HG03196 (cell line): ENCODE results near the gene DDX27.
"Not testable (repeated sequence)": the region's sequence is repeated elsewhere in the genome, so short reads cannot be mapped to it uniquely, and the experiment has no call there.

Source experiments
- ATAC-seq: cut with Tn5 transposase; IDR thresholded peaks from one replicate; pipeline ENCODE4 v1.9.1; 2021; ENCODE audit not compliant: unreplicated experiment

The DDX27 gene

DNA sequence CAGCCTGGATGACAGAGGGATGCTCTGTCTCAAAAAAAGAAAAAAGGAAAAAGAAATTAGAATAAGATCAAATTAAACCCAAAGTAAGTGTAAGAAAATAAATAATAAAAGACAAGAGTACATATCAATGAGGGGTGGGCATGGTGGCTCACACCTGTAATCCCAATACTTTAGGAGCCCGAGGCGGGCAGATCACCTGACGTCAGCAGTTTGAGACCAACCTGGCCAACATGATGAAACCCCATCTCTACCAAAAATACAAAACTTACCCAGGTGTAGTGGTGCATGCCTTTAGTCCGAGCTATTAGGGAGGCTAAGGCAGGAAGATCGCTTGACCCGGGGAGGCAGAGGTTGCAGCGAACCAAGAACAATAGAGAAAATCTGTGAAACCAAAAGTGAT is 16.2 kb upstream of the DDX27 start:
- ATAC-seq = no peak

GRCh38 chr20:49203746-49204145 is 15.5 kb upstream of the DDX27 start:
- ATAC-seq = no peak

DNA sequence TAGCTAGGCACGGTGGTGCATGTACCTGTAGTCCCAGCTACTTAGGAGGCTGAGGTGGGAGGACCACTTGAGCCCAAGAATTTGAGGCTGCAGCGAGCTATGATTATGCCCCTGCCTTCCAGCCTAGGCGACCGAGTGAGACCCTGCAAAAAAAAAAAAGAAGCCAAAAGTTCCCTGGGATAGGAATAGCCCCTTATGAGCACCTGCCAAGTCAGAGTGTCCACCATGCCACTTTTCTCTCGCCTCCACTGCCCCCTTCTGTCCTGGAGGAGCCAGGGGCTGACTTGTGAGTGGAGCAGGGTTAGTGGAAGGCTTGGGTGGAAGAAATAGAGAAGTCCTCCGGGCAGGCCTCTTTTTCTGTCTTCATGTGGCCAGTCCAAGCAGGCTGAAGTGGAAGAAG is 12.1 kb upstream of the DDX27 start:
- no peak for ATAC-seq

GRCh38 chr20:49210101-49210756 is 9.0 kb upstream of the DDX27 start:
- ATAC-seq = no peak

DNA sequence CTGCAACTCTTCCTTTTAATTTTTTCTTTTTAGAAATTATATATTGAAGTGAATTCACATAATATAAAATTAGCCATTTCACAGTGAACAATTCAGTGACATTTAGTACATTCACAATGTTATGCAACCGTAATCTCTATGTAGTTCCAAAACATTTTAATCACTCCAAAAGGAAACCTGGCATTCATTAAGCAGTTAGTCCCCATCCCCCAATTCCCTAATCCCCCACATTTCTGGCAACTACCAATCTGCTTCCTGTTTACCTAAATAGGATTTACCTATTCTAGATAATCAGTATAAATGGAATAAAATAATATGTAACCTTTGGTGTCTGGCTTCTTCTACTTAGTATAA is 8.5 kb upstream of the DDX27 start:
- ATAC-seq = no peak

DNA sequence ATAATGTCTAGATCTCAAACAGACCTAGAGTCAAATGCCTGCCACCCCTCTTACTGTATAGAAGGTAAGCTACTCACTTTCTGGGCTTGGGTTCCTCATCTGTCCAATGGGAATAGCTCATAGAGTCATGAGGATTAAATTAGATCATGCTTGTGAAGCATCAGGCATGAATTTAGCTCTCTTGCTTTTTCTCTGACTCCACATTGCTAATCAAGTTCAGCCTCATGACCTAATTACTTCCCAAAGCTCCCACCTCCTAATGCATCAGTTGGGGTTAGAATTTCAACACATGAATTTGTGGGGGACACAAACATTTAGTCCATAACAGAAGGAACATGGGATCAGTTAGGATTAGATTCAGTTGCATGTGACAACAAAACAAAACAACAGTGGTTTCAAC is 4.6 kb upstream of the DDX27 start:
- ATAC-seq = no peak

DNA sequence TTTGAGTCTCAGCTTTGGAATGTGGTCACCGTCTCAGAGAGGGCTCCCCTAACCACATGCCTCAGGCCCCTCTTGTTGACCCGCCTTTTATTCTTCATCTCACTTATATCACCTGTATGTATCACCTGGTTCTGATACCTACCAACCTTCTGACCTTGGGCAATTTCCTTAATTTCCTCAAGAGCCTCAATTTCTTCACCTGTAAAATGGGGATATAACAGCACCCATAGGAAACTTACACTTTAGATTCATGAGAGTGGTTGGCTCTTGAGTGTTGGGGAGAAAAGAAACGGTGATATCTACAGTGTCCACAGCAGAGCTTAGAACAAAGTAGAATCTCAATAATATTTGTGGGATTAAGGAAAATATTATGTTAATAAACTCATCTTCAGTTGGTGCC is 4.0 kb upstream of the DDX27 start:
- ATAC-seq = no peak

GRCh38 chr20:49216991-49217578 is 2.1 kb upstream of the DDX27 start:
- no peak for ATAC-seq

DNA sequence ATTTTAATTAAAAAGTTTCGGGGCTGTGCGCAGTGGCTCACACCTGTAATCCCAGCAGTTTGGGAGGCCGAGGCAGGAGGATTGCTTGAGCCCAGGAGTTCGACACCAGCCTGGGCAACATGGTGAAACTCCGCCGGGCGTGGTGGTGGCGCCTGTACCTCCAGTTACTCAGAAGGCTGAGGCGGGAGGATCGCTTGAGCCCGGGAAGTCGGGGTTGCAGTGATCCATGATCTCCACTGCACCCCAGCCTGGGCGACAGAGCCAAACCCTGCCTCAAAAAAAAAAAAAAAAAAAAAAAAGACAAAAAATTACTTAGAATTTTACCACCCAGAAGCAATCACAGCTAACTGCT is 501 bp upstream of the DDX27 start:
- ATAC-seq = not testable (repeated sequence)

GRCh38 chr20:49219924-49220831 is 962 bp downstream of the DDX27 start:
- ATAC-seq = no peak

DNA sequence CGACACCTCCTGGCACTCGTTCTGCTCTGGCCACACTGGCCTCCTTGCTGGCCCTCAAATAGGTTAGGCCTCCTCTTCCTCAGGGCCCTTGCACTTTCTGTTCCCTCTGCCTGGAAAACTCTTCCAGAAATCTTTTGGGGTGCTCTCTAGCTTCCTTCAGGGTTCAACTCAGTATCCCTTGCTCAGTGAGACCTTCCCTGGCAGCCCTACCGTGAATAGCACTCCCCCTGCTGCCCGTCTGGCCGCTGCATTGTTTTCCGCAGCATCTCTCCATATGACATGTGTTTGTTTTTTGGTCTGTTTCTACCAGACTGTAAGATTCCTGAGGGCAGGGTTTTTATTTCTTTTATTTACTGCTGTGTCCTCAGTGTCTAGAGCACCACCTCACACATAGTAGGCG is 6.7 kb downstream of the DDX27 start:
- ATAC-seq = no peak

GRCh38 chr20:49228676-49229075 is 9.5 kb downstream of the DDX27 start:
- no peak for ATAC-seq

- no peak for ATAC-seq
Measured at GRCh38 chr20:49229381-49229780, 10.2 kb downstream of the DDX27 start.

DNA sequence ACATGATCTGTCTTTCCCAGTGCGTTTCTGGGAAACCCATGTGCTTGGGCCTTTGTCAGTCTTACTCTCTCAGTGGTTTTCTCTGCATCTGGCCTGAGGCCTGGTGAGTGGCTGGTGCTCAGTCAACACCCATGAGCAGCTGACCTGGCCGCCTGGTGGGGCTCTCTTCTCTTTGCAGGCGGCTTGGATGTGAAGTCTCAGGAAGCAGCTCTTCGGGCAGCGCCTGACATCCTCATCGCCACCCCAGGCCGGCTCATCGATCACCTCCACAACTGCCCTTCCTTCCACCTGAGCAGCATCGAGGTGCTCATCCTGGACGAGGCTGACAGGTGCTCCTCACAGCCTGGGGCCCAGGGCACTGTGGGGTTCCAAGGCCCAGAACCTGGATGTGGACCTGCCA is 10.8 kb downstream of the DDX27 start:
- no peak for ATAC-seq

GRCh38 chr20:49230561-49231133 is 11.4 kb downstream of the DDX27 start:
- no peak for ATAC-seq

DNA sequence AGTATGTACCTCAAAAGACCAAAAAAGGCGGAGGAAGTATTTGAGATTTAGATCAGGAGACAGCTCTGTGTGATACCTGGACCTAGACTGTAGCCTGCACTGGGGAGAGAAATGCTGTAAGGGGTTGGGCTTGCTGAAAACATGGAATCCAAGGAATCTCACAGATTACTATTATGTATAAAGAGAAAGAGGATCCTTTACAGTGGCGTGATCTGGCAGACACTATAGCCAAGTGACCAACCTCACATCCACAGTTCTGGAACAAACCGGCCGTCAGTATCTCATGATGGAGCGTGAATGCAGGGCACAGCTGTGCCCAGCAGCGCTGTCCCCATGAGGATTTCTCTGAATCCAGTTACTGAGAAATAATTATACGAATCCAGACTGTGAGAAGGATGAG is 12.3 kb downstream of the DDX27 start:
- ATAC-seq = no peak

DNA sequence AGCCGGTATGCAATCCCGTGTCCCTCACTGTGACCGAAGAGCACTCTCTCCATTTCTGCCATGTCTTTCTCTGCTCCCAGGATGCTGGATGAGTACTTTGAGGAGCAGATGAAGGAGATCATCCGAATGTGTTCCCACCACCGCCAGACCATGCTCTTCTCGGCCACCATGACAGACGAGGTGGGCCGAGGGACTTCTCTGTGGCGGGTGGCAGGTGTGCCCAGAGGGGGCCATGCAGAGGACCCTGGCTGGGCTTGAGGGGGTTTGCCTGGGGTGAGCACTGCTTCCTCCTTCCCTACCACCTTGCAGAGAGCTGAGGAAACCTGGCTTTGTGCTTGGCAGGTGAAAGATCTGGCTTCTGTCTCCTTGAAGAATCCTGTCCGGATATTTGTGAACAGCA is 14.0 kb downstream of the DDX27 start:
- ATAC-seq = no peak

- ATAC-seq = no peak
Measured at GRCh38 chr20:49234831-49235230, 15.6 kb downstream of the DDX27 start.

GRCh38 chr20:49236301-49236700 is 17.1 kb downstream of the DDX27 start:
- ATAC-seq = no peak

DNA sequence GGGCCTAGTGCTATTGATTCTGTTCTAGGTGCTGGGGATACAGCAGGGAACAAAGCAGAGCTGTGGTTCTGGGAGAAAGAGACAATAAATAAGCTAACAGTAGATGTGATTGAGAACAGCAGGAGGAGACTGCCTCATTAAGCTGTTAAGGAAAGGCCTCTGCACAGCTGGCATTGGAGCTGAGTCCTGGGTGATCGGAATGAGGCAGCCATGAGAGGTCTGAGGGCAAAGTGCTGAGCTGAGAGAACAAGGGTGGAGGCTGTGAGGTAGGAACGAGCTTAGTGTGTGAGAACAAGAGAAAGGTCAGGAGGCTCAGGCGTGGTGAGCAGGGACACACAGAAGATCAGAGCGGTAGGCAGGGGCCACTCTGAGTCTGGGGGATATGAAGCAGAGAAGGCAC is 18.3 kb downstream of the DDX27 start:
- no peak for ATAC-seq

GRCh38 chr20:49245921-49246740 is 26.9 kb downstream of the DDX27 start:
- no peak for ATAC-seq
